CD4-positive, alpha-beta T cell treated with Interferon alpha-2 for 1 hour (primary cell): ENCODE measurements around the gene FMNL2.

Experiments
- DNase-seq, 2 donors: peaks; one replicate each; pipeline ENCODE4 v3.0.0-alpha.2; 2020 to 2022

The FMNL2 gene

DNA sequence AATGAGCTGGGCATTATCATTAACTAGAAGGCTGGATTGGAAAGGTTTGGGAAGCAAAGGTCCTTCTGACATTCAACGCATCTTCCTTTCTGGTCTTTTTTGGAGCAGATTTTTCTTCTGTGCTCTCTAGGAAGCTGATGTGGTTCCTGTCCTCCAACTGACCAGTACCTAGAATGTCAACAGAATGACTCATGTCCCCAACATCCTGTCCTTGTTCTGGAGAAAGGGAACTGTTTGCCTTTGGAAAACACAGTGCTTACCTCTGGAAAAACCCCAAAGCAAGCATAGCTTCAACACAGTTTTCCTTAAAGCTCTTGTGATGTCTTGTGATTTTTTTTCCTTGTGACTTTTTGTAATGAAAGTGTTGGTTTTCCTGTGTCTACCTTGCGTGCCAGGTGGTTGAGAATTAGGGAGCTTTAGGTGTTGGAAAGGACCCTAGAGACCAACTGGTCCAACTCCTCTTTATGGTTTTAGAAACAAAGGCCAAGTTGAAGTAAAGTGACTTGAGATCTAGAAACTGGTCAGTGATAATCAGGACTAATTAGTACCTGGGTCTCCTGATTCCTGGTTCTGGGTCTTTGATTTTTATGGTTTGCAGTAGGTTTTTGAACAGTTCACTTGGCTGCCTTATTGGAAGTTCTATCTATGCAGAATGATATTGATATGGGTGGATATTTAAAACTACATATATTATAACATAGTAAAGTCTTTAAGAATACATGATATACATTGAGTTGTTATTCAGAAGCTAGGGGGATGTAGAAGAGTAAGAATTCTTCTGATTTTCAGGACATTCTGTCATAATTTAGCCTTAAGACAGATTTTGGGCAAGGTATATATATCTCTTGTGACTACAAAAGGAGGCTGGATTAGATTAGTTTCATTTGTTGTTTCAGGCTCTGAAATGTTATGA is 70.5 kb downstream of the FMNL2 start:
- no peak for DNase-seq

DNA sequence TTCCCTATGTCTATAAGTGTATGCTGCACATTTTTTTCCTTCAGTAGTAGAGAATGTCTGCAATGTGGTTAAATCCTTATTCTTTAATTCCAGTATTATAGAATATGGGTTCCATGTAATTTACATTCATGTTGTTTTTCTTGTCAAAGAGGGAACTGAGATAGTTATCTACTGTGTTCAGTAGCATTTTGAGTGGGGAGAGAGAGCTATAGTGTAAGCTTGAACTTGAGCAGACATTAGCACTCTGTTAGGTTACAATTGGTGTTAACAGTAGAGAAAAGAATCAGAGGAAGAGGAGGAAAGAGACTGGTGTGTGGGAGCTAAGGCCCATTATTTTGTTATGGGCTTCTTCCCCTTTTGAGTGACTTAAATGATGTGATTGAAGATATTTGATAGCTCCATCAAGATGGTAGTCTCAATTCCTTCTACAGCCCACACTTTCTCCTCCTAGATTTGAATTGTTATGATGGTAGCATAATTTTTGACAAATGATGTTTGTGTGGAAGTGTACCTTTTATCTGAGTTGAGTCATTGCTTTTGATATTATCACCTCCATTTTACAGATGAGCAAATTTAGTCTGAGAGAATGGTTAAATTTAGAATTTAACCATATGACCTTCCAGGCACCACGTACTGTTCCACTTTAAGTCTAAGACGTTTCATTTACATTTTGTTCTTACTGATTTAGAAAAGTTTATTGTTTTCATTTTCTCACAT is 71.3 kb downstream of the FMNL2 start:
- DNase-seq, result no peak

DNA sequence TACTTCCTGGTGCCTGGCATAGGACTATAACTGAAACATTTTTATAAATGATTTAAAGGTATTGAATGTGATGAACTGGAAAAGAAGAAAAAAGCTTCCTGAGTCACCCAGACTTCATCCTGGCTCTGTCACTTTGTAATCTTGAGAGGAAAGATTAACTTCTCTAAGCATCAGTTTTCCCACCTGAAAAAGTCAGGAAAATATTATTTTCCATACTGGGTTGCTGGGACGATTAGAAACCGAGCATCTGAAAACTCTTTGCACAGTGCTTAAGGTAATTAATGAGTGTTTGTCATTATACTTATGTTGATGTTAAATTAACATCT is 71.8 kb downstream of the FMNL2 start:
- DNase-seq, result no peak

DNA sequence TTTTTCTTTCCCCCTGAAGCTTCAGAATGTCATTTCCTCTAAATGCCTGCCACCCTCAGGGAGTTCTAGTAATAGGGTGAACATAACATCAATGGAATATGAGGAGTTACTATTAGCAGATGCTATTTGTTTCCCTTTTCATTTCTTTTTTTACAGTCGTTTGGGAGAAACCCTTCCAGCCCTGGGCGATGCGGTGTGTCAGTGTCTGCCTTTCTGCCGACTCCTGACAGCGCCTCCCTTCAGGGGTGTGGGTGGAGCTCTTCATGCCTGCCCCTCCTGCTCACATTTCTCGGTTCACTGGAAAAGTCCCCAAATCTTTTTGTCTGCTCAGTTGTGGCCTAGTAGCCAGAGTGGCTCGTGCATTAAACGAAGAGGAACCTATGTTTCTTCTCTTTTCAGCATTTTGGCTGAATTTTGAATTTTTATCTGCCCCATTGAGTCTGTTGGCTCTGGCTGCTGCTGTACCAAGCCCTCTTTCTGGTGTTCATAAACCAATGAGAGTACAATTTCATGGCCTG is 72.3 kb downstream of the FMNL2 start:
- DNase-seq, result peak; percentile 32 to 45

DNA sequence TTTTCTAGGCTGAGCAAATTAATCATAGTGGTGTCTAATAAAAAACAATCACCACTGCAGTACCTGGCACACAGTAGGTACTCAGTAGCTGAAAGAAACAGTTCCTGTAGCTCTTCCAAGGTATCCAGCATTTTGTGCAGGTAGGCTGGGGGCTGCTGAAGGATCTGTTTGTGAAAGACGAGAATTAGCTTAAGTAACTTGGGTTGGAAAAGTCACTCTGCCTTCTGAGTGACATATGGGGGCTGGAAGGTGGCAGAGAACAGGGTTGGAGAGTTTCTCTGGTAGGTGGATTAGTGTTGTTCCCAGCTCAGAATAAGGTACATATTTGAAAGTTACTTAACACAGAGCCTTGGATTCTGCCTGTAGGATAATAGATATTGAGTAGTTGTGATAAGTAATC is 72.8 kb downstream of the FMNL2 start:
- DNase-seq, result no peak

DNA sequence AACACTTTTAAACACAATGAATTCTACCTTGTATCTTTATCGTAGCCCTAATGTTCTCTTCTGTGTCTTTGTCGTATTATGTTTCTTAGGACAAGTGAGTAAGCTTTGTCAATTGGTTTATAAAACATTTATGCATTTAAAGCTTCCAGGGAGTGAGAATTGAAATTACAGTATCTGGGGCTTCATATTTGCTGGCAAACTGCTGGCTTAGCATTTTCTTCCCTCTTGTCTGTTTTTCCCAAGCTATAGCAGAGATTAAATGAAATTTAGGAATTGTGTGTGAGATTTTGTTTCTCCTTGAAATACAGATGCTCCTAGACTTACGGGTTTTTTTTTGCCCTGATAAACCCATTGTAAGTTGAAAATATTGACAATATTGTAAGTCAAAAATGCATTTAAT is 73.3 kb downstream of the FMNL2 start:
- no peak for DNase-seq

DNA sequence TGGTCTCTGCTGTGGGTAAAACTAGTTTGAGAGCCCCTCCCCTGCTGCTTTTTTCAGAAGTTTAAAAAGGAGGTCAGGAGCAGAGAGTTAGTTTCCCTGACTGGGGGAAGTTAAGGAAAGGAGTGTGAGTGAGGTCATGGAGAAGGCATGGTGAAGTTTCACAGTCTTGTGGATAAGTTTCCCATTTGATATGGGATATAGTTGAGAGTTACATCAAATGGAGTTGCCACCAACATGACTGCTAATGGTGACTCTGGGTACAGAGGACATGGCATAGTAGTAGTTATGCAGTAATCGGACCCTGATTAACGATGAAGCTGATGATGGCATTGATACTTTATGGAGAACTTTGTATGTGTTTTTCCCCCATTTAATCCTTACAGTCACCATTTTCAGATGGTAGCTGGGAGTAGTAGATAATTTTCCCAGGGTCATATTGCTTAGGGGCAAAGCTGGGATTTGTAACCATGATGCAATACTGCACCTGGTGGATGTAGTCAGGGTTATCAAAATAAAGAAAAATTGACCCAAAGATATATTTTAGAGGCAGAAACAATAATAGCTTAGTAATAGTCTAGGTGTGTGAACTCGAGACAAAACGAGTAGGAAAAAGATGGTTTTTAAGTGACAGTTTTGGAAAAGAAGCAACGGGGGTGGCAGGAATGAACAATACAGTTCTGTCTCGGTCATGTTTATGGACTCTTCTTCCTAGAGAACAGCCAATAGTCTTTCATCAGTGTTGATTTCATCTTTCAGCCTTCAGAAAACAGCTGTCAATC is 74.6 kb downstream of the FMNL2 start:
- DNase-seq, result no peak

DNA sequence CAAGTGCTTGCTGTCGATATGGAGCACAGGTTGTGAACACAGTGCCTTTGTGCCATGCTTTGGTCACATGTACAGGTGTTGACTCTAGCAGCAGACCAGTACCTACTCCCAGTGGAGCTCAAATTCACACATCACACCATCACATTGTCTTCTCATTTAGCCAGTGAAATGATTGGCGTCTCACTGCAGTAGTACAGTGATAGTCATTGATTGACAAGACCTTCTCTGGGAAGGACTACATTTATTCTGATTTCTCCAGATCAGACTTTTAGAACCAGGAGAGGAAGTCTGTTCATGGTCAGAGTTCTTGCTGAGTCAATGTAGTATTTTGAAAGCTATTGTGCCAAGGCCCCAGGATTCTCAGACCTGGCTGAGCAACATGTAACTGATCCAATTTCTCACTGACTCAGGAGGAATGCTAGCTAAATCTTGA is 75.2 kb downstream of the FMNL2 start:
- no peak for DNase-seq

DNA sequence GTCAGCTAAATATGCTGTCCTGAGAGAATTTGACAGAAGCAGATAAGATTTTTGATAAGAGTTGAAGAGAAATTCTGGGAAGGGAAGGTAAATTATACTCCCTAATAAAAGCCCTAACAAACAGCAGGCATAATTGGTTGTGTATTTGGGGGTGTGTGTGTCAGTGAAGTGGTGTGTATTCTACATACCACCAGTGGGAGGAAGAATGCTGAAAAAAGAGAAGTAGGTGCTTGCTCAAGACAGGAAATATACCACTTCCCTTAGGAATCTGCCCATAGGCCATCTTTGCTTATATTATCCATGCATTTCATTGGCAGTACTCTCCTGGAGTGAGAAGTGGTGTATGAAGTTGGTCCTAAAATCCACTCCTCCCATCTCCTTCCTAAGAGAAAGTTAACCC is 76.2 kb downstream of the FMNL2 start:
- no peak for DNase-seq

DNA sequence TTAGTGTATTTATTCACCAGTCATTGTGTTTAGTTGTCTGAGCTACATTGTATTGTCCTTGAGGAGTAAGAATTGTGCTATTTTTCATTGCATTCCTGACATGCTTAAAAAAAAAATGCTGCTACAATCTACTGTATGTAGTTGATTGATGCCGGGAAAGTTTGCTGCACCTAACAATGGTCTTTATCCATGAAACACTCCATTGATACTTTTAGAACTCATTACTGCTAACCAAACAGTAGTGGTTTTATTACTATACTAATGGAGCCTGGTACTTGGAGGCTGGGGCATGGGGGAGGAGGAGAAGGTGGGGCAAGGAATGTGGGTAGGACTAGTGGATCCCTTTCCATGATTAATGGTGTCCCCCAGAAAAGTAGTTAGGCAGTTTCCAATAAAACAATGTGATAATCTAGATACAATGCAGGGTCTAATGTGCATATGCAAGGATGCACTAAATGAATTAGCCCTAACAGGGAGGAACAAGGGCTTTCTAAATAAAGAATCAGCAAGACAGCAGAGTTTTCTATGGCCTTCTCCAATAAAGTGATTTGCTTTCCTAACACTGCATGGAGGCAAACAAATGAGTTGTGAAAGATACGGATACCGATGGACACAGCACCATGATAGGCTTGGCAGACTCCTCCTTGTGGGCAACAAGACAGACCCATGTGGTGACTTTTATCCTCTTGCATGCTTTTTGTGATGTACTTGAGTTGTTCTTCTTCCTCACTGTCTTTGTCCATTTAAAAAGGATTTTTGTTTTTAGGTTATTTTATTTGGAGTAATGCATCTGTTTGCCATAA is 78.5 kb downstream of the FMNL2 start:
- no peak for DNase-seq

DNA sequence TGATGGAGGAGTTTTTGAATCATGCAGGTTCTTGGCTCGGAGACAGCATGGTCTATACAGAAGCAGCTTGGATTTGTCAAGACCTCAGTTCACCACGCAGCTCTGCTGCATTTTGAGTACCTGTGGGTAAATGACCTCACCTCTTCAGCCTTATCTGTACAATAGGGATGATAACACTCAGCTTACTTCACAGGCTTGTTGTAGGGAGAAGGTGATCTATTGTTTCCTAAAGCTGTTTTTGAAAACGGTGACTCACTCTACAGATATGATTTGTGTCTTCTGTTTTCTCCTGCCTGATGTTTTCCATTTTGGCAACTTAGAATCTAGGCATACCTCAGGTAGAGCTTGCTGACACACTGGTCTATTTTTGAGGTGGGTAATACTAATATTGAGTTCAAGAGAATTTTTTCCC is 80.3 kb downstream of the FMNL2 start:
- no peak for DNase-seq

DNA sequence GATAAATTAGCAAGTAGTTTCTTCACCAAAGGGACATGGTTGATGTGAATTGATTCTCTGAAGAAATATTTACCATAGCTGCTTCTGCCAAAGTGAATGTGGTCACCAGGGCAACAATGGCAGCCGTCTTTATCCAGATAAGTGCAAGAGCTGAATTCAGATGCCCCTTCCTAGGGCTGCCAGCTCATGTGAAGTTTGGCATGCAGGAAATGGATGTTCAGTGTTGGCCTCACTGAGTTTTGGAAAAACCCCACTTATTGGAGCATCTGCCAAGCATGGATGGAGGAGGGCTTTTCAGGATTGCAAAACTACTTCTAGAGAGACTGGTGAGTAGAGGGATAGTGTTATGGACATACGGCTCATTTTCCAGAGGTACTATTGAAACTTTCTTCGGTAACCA is 80.8 kb downstream of the FMNL2 start:
- DNase-seq, result no peak

DNA sequence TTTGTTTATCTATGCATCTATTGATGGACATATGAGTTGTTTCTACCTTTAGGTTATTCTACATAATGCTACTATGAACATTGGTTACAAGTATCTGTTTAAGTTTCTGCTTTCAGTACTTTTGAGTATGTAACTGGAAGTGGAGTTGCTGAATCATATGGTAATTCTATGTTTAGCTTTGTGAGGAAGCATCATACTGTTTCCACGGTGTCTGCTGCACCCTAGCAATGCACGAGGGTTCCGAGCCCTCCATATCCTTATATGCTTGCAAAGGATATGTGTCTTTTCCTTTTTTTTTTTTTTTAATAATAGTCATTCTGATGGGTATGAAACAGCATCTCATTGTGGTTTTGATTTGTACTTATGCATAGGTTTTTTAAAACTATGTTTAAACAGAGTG is 83.7 kb downstream of the FMNL2 start:
- peak in 1 of 2 donors; percentile 21 for DNase-seq

DNA sequence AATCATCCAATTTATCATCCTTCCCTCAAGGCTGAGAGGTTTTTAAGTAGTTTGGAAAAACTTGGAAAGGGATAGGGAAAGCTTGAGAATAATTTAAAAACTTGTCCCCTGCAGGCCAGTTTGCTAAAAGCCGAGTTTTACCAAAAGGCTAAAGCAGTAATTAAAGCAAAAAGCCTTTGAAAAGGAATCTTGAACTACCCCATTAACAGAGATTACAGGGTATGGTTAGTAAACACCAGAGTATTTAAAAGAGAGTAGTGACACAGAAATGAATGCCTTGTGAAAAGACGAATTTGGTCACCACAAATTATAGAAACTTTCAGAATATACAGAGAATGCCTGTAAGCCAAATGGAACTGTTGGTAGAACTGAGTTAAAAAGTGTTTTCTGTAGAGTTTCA is 85.0 kb downstream of the FMNL2 start:
- no peak for DNase-seq

DNA sequence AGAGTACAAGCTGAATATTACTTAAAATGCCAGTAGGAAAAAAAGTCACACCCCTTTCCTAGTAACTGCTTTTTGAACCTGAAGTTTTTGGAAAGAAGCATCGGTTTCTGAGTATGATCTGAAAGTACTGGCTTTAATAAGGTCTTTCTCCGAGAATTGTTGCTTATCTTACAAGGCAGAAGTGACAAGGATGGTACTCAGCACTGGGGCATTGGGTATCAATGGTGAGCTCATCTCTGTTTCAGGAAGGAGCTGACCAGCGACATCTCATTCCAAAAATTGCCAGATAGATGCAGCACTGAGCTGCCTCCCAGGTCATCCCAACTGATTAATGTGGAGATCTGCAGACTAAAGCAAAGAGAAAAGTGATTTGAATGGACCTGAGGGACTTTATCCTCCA is 85.4 kb downstream of the FMNL2 start:
- DNase-seq, result no peak

DNA sequence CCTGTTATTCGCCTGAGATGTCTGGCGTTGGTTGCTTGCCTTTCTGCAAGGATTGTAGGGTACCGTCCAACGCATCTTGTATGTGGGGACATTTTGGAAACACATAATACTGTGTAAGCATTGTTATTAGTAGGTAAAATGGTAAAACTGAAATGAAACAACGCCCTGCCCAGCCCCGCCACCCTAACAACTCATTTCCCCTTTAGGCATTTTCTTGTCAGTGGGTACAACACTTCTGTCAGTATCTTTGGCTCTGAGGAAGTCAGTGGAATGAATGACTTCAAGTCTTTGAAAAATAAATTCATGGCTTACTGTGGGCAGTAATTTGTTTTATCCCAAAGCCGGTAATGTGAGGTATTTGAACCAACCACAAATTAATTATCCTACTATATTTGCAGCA is 86.0 kb downstream of the FMNL2 start:
- DNase-seq, result peak in 1 of 2 donors; percentile 32

DNA sequence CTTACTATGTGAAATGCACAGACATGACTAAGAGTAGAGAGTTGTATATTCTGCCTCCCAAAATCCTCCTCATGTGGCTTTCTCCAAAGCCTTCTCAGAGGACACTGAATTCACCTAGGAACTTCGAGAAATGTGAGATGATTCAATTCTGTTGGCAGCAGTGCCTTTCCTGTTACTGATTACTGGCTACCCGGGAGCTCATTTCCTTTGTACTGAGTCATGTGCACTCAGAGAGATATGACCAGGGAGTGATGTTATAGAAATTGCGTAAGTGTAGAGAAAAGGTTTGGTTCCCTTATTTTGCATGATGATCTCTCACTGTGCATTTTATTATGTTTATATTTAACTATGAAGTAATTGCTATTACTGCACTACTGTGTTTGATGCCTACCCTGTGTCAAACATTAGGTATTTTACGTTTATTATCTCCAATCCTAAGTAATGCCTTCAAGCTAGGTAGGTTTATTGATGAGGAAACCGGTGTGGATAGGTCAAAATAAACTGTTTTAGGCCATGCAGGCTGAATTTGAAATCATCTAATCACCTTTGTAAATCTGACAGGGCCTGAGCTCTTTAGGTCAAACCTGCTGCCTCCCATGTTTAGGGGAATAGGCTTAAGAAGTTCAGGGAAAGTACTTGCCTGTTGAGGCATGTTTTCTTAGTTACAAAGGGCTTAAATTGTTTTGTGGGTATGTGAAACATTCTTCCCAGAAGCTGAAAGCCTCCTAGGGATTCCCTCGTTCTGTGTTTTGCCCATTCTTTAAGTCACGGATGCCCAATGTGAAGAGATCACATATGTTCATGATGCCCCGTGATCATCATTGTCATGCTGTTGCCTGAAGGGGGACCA is 86.8 kb downstream of the FMNL2 start:
- peak; percentile 27 to 65 for DNase-seq

DNA sequence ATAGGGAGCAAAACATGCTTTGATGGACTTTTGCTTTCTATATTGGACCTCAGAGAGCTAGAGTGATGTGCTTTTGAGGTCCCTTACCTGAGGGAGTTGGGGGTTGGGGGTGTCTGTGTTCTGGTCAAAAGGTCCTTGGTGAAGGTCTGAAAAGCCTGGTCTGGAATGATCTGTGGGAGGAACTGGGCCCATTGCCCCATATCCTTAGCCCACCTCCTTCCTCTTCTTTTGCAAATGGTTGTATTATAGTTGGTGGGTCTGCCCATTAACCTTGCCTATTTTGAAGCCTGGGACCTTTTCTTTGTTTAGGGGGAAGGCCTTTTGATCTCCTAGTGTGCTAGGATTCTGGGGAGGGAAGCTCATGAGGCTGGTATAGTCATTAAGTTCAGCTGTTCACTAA is 88.7 kb downstream of the FMNL2 start:
- DNase-seq, result no peak

DNA sequence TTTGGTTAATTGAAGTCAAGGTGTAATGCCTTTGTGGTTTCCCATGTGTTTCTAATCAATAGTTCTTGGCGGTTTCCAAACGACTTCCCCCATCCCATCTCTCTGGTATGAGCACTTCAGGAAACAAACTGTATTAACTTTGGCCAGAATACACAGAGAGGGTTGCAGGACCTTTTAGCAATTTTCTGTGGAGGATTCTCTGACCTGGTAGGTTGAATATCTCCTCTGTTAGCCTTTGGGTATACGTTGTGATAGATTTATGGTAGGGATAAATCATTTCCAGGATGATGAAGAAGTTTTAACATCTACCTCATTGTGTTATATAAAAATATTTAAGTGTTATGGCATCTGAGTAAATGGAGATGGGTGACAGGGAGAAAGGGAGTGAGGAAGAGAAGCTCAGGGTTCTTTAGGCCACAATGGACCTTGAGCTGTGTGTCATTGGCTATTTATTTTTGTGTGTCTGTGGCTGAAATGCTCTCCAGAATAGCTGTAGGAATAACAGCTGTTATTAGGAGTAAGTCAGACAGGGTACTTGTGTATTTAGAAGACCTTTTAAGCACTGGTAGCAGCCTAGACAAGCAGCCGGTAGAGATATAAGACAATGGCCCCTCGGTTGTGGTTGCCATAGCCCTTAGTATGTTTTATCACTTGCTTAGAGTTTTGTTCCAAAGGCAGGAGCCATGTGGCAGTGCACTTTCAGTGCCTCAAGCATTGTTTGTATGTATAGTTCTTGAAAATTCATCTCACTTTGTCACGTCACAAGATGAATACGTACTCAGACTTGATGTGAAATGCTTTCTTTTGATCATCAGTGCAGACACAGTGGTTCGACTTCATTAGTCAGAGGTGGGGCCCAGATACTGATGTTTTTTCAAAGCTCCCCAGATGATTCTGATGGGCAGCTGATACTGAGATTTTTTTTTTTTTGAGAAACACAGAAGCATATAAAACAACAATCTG is 91.1 kb downstream of the FMNL2 start:
- no peak for DNase-seq

DNA sequence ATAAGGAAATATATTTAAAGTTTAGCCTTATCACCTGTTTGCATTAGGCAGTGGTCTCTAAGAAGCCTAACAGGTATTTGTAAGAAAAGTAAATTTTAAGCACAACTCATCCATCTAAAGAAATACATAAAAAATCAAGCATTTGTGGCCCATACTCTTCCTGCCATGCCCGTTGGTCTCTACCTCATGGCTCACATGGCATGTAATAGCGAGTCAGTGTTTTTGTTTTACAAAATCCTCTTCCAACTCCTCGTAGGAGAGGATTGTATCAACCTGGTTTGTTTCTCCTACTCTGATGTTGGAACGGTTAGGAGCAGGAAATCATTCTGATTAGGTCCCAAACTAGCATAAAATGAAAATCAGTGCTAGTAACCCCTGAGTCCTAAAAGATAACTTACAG is 91.8 kb downstream of the FMNL2 start:
- DNase-seq, result no peak
